Measurements from ENCODE around the gene PTPA. TPM values are rescaled to one million over a fixed set of nuclear protein-coding genes. Genes with fewer than 3 reads are reported as not detected.

The PTPA gene
- total RNA-seq, 4 donors from 2014 or later = 58.7 to 100 (median 71.6) TPM

- Histone ChIP-seq H3K27me3 (no peaks in the 10 kb centered on the region), H3K4me1 (peaks cover 0 to 7% (median 3%) of the 10 kb centered on the region in 3 donors), H3K9me3 (no peaks in the 10 kb centered on the region), H3K27ac (no peak overlapping the region), H3K4me3 (no peak overlapping the region), H3K36me3 (peaks cover 0 to 78% of the 10 kb centered on the region in 2 donors)
- 80 to 83% methylated on average over 2 of the region's 4 CpGs for WGBS, 2 donors (ENCODE audit: low coverage in 1 of 2)
- ATAC-seq = no peak
- no peak for TF ChIP-seq POLR2AphosphoS5 (IDR thresholded peaks at IDR 0.05)
- no peak for TF ChIP-seq POLR2A (IDR thresholded peaks at IDR 0.05)
- no peak for TF ChIP-seq CTCF (IDR thresholded peaks at IDR 0.05)
- no peak for TF ChIP-seq EP300 (IDR thresholded peaks at IDR 0.05)
Observed at GRCh38 chr9:129103595-129103965, 7.6 kb upstream of the PTPA start.

- H3K9me3 ChIP-seq = no peaks in the 10 kb centered on the region
- H3K27ac ChIP-seq = no peak overlapping the region
- H3K4me3 ChIP-seq = no peak overlapping the region
- no peak for ATAC-seq
- no peaks in the 10 kb centered on the region for H3K27me3 ChIP-seq
- peaks cover 0 to 12% (median 8%) of the 10 kb centered on the region in 3 donors for H3K4me1 ChIP-seq
- TF ChIP-seq CTCF (IDR thresholded peaks at IDR 0.05) = no peak
- TF ChIP-seq EP300 (IDR thresholded peaks at IDR 0.05) = no peak
- TF ChIP-seq POLR2A (IDR thresholded peaks at IDR 0.05) = no peak
- no peak for TF ChIP-seq POLR2AphosphoS5 (IDR thresholded peaks at IDR 0.05)
- H3K36me3 ChIP-seq = peaks cover 0 to 76% of the 10 kb centered on the region in 2 donors
- 100% methylated on average over 5 of the region's 11 CpGs; no CpG with 5 or more reads in 1 of the 2 donors for WGBS, 2 donors (ENCODE audit: low coverage in 1 of 2)
Observed at GRCh38 chr9:129104051-129104450, 7.2 kb upstream of the PTPA start.

GRCh38 chr9:129105857-129106694 is 5.1 kb upstream of the PTPA start:
- TF ChIP-seq POLR2A (IDR thresholded peaks at IDR 0.05) (no peak), POLR2AphosphoS5 (IDR thresholded peaks at IDR 0.05) (no peak), EP300 (IDR thresholded peaks at IDR 0.05) (no peak), CTCF (IDR thresholded peaks at IDR 0.05) (no peak)
- ATAC-seq = no peak
- H3K4me1 ChIP-seq = peaks cover 0 to 23% (median 18%) of the 10 kb centered on the region in 3 donors
- H3K4me3 ChIP-seq = no peak overlapping the region
- WGBS, 2 donors (ENCODE audit: low coverage in 1 of 2) = 94% methylated on average over 3 of the region's 17 CpGs; no CpG with 5 or more reads in 1 of the 2 donors
- no peaks in the 10 kb centered on the region for H3K27me3 ChIP-seq
- no peaks in the 10 kb centered on the region for H3K9me3 ChIP-seq
- no peak overlapping the region for H3K27ac ChIP-seq
- peaks cover 0 to 59% of the 10 kb centered on the region in 2 donors for H3K36me3 ChIP-seq

- Histone ChIP-seq H3K4me1 (peaks cover 0 to 36% (median 26%) of the 10 kb centered on the region in 3 donors), H3K27ac (no peak overlapping the region), H3K27me3 (no peaks in the 10 kb centered on the region), H3K36me3 (peaks cover 0 to 44% of the 10 kb centered on the region in 2 donors), H3K4me3 (no peak overlapping the region), H3K9me3 (no peaks in the 10 kb centered on the region)
- WGBS, 2 donors (ENCODE audit: low coverage in 1 of 2) = 85 to 90% methylated on average over 4 to 7 of the region's 13 CpGs
- TF ChIP-seq CTCF (IDR thresholded peaks at IDR 0.05) = no peak
- TF ChIP-seq POLR2A (IDR thresholded peaks at IDR 0.05) = no peak
- TF ChIP-seq POLR2AphosphoS5 (IDR thresholded peaks at IDR 0.05) = no peak
- TF ChIP-seq EP300 (IDR thresholded peaks at IDR 0.05) = no peak
- no peak for ATAC-seq
Observed at GRCh38 chr9:129107651-129108050, 3.6 kb upstream of the PTPA start.
